OCI-LY1 (cell line): ENCODE results near the gene FOXA3.

Experiments
- H2AFZ ChIP-seq: fragments of 200-600 bp; sonication (generic), shearing (Covaris generic); 2 replicates; pipeline ENCODE4 v1.6.0; 2014; ENCODE audit warnings: antibody characterized with exemption, mild to moderate bottlenecking, low read length
- H3F3A ChIP-seq: fragments of 200-600 bp; sonication (generic), shearing (Covaris generic); 2 replicates; pipeline ENCODE4 v1.6.0; 2014; ENCODE audit warnings: mild to moderate bottlenecking, antibody characterized with exemption, low read length, moderate library complexity; ENCODE audit not compliant: insufficient read depth
- H3K27ac ChIP-seq: fragments of 200-600 bp; sonication (generic); 2 replicates; pipeline ENCODE4 v1.5.1; 2014; ENCODE audit warnings: low read length, mixed run types, mild to moderate bottlenecking, low read depth; ENCODE audit not compliant: poor library complexity, severe bottlenecking
- H3K27me3 ChIP-seq: fragments of 200-600 bp; sonication (generic); 2 replicates; pipeline ENCODE4 v1.6.0; 2014; ENCODE audit warnings: antibody characterized with exemption, mild to moderate bottlenecking, low read length, moderate library complexity; ENCODE audit not compliant: insufficient read depth
- H3K36me3 ChIP-seq: fragments of 200-600 bp; sonication (generic); 2 replicates; pipeline ENCODE4 v1.6.1; 2014; ENCODE audit warnings: mild to moderate bottlenecking, antibody characterized with exemption, low read length, moderate library complexity, mixed read lengths; ENCODE audit not compliant: insufficient read depth
- H3K4me1 ChIP-seq: fragments of 200-600 bp; sonication (generic); 2 replicates; pipeline ENCODE4 v1.5.1; 2014; ENCODE audit warnings: mild to moderate bottlenecking, low read length, moderate library complexity; ENCODE audit not compliant: insufficient read depth, severe bottlenecking
- H3K4me2 ChIP-seq: fragments of 200-600 bp; sonication (generic), shearing (Covaris generic); 2 replicates; pipeline ENCODE4 v1.6.1; 2014; ENCODE audit warnings: low read length
- H3K4me3 ChIP-seq: fragments of 200-600 bp; sonication (generic); 2 replicates; pipeline ENCODE4 v1.5.1; 2014; ENCODE audit warnings: low read length, low read depth, mild to moderate bottlenecking, mixed read lengths; ENCODE audit not compliant: poor library complexity, severe bottlenecking
- H3K79me2 ChIP-seq: fragments of 200-600 bp; shearing (Covaris generic); 2 replicates; pipeline ENCODE4 v1.6.1; 2016; ENCODE audit warnings: mixed run types, low read length, mixed read lengths; ENCODE audit not compliant: insufficient read depth
- H3K9ac ChIP-seq: fragments of 200-600 bp; sonication (generic), shearing (Covaris generic); 2 replicates; pipeline ENCODE4 v1.6.1; 2014; ENCODE audit warnings: mild to moderate bottlenecking, low read length, mixed read lengths
- H3K9me2 ChIP-seq: fragments of 200-600 bp; sonication (generic), shearing (Covaris generic); 2 replicates; pipeline ENCODE4 v1.6.1; 2014; ENCODE audit warnings: low read depth, mild to moderate bottlenecking, low read length, mixed read lengths
- H3K9me3 ChIP-seq: fragments of 200-600 bp; shearing (Covaris generic); 2 replicates; pipeline ENCODE4 v1.6.1; 2014; ENCODE audit warnings: low read length, mixed read lengths
- H4K20me1 ChIP-seq: fragments of 200-600 bp; sonication (generic), shearing (Covaris generic); 2 replicates; pipeline ENCODE4 v1.6.0; 2016; ENCODE audit warnings: mild to moderate bottlenecking, low read length; ENCODE audit not compliant: insufficient read depth
- CTCF ChIP-seq: fragments of 200-600 bp; sonication (generic), shearing (Covaris generic); IDR thresholded peaks from 2 replicates; pipeline ENCODE4 v1.5.1; 2017; ENCODE audit warnings: mild to moderate bottlenecking, antibody characterized with exemption, low read length, moderate library complexity, mixed read lengths
- EZH2 ChIP-seq: fragments of 200-600 bp; sonication (generic), shearing (Covaris generic); IDR thresholded peaks from 2 replicates; pipeline ENCODE4 v1.8.0; 2017; ENCODE audit warnings: borderline replicate concordance, mixed run types, mild to moderate bottlenecking, antibody characterized with exemption, low read length, moderate library complexity, mixed read lengths

The FOXA3 gene

GRCh38 chr19:45852145-45852750 lies 11.9 kb upstream of the FOXA3 start:
- no peaks in the 10 kb centered on the region for H3K9me2 ChIP-seq
- no peaks in the 10 kb centered on the region for H3K79me2 ChIP-seq
- H3K36me3 ChIP-seq: peaks cover 79% of the 10 kb centered on the region

GRCh38 chr19:45852983-45853382 lies 11.1 kb upstream of the FOXA3 start:
- H2AFZ ChIP-seq: no peak overlapping the region
- H3K27me3 ChIP-seq: no peaks in the 10 kb centered on the region
- H3K4me2 ChIP-seq: no peak overlapping the region
- H4K20me1 ChIP-seq: no peaks in the 10 kb centered on the region
- H3K27ac ChIP-seq: no peak overlapping the region
- no peaks in the 10 kb centered on the region for H3K79me2 ChIP-seq
- H3K4me3 ChIP-seq: no peak overlapping the region
- H3K9me2 ChIP-seq: no peaks in the 10 kb centered on the region
- H3K4me1 ChIP-seq: no peaks in the 10 kb centered on the region
- TF ChIP-seq EZH2 (no peak), CTCF (no peak)
- no peak overlapping the region for H3K9ac ChIP-seq
- H3K36me3 ChIP-seq: peaks cover 72% of the 10 kb centered on the region
- no peaks in the 10 kb centered on the region for H3F3A ChIP-seq
- no peaks in the 10 kb centered on the region for H3K9me3 ChIP-seq

More at GRCh38 chr19:45852145-45852750, 11.9 kb upstream of the FOXA3 start:
- Histone ChIP-seq H3K4me2 (no peak overlapping the region), H3K27ac (no peak overlapping the region), H3K9ac (no peak overlapping the region), H3K4me3 (no peak overlapping the region), H3K4me1 (no peaks in the 10 kb centered on the region), H3K27me3 (no peaks in the 10 kb centered on the region), H3F3A (no peaks in the 10 kb centered on the region), H4K20me1 (no peaks in the 10 kb centered on the region), H2AFZ (no peak overlapping the region), H3K9me3 (no peaks in the 10 kb centered on the region)
- TF ChIP-seq CTCF (no peak), EZH2 (no peak)

- Histone ChIP-seq H3K9ac (no peak overlapping the region), H3K36me3 (peaks cover 68% of the 10 kb centered on the region), H3K4me1 (no peaks in the 10 kb centered on the region)
These were observed 9.9 kb upstream of the FOXA3 start for GRCh38 chr19:45854167-45854778.

More at GRCh38 chr19:45854167-45854778, 9.9 kb upstream of the FOXA3 start:
- H3K27me3 ChIP-seq: no peaks in the 10 kb centered on the region
- no peak overlapping the region for H2AFZ ChIP-seq
- no peak overlapping the region for H3K4me3 ChIP-seq
- no peaks in the 10 kb centered on the region for H4K20me1 ChIP-seq
- TF ChIP-seq CTCF (no peak), EZH2 (no peak)
- no peak overlapping the region for H3K4me2 ChIP-seq
- H3K9me3 ChIP-seq: no peaks in the 10 kb centered on the region
- H3K27ac ChIP-seq: no peak overlapping the region
- no peaks in the 10 kb centered on the region for H3K9me2 ChIP-seq
- no peaks in the 10 kb centered on the region for H3F3A ChIP-seq
- H3K79me2 ChIP-seq: no peaks in the 10 kb centered on the region
